GM21825 (cell line): ENCODE measurements around the gene GGTA1.
"Not testable (repeated sequence)": the region's sequence is repeated elsewhere in the genome, so short reads cannot be mapped to it uniquely, and the experiment has no call there.

Experiments used
- ATAC-seq: cut with Tn5 transposase; IDR thresholded peaks from one replicate; pipeline ENCODE4 v1.9.1; 2021; ENCODE audit warnings: mild to moderate bottlenecking, moderate library complexity; ENCODE audit not compliant: unreplicated experiment

Gene GGTA1

GRCh38 chr9:121463026-121463807 lies 36.4 kb downstream of the GGTA1 start:
- no peak for ATAC-seq

- ATAC-seq = no peak
These were observed 40.1 kb downstream of the GGTA1 start for GRCh38 chr9:121459513-121459912.

DNA sequence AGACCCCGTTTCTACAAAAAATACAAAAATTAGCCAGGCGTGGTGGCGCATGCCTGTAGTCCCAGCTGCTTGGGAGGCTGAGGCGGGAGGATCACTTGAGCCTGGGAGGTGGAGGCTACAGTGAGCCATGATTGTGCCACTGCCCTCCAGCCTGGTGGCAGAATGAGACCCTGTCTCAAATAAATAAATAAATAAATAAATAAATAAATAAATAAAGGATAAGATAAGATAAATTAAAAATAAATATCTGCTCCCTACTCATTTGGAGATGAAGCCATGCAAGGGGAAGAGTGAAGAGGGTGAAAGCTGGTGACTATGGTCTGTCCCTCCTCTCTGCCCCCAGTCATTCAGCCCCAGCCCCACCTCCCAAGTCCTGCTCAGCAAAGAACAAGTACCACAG lies 41.2 kb downstream of the GGTA1 start:
- not testable (repeated sequence) for ATAC-seq

DNA sequence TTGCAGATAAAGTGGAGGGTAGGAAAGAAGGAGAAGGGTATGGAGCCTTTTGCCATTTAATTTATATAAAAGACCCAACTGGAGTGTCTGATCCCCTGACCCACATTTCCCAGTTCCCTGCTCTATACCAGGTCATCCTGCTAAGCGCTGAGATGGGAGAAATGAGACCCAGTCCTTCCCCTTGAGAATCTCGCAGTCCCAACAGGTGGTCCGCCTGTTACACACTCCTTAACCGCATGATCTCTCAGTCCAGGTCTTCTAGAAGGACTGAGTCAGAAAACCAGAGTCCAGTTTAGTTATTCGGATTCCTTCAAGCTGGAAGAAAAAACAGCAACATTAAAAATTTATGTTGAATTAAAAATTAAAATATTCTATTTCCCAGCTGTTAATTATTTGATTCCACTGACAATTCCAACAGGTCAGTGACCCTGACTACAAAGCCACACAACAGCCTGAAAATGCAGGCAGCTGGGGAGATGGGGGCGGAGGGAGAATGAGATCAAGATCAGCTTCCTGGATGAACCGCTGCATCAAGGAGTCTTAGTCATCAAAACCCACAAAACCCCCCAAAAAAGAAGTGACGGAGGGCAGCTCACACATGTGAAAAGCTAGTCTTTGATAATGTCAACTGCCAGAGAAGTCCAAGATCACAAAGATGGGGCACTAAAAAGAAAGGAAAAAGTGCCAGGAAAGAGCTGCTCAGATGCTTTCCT lies 44.0 kb downstream of the GGTA1 start:
- ATAC-seq = no peak

GRCh38 chr9:121454972-121455371 lies 44.7 kb downstream of the GGTA1 start:
- ATAC-seq = no peak

DNA sequence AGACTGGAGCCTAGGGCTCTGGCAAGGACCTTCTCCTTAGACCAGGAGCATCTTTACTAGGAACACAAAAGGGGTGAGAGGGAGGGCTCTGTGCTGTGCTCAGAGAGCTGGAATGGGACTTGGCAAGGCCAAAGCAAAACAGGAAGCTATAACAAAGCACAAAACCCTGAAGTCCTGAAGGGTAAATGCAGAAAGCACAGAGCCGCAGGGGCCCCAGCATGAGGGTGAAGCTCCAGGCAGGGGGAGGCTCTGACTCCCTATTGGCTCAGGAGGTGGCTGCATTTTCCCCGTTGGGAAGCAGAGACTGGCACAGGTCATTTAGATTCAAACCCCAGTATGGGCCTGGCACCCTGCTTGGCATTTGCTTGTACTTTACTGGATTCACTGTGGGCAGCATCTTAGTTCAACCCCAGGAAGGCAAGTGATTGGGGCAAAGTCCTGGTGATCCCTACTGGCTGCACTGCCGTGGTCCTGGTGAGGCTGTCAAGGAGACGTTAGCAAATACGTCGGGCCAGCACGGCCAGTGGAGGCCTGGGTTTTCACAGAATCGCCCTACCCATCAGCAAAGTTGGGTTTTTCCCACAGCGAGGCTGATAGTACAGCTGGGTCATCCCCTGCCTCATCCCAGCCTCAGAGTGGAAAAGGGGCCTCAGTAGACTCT lies 46.3 kb downstream of the GGTA1 start:
- no peak for ATAC-seq

- no peak for ATAC-seq
These were observed 47.6 kb downstream of the GGTA1 start for GRCh38 chr9:121452085-121452484.

DNA sequence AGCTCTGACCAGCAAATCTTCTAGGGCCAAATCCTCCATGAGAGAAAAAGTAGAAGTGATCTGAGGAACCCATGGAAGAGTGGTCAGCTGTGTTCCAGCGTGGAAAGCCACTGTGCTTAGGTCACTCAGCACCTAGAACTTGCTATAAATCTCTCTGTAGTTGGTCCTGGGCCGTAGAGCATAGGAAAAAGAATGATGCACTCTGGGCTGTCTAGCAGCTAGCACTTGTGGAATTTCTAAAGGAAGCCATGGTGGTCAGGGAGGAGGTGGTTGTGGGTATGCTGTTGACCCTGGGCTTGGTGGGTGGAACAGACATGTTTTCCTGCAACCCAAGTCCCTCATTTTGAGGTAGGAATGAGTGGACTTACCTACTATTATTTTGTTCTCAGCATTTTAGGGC lies 48.1 kb downstream of the GGTA1 start:
- no peak for ATAC-seq

DNA sequence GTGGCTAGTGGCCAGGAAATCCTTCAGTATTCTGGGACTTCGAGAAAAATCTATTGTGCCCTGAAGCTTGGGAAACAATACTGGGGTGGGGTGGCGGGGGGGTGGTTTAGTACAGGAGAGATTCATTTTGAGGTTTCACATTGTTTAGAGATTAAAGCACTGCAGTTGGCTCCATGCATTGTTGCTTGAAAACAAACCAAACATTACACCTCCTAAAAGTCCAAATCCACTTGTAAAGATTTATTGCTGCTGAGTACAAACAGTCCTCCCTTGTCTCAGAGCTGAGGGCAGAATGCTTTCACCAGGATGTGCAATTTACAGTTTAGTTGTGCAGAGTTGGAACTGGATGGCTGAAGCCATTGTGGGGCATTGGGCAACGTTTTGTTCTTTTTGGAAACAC lies 49.4 kb downstream of the GGTA1 start:
- no peak for ATAC-seq

GRCh38 chr9:121449786-121450185 lies 49.9 kb downstream of the GGTA1 start:
- no peak for ATAC-seq

DNA sequence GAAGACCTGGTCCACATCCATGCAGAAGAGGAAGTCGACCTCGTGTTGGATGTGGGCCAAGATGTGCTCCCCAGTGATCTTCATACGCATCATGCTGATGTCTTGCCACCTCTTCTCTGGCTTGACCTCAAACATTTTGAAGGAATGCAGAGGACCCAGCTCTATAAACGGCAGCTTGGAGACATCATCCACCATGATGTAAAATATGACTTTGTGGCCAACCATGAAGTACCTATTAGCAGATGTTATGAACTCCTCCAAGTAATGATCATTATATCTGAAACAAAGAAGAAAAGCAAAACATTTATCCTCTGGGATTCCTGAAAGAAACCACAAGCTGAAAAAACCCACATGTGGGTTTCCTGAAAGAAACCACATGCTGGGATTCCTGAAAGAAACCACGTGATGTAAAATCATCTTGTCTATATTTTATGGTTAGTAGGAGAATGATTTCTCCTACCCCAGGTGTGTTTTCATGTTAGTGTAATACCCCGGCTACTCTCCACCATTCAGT lies 52.3 kb downstream of the GGTA1 start:
- no peak for ATAC-seq

- ATAC-seq = no peak
These were observed 53.7 kb downstream of the GGTA1 start for GRCh38 chr9:121445986-121446385.

GRCh38 chr9:121443981-121444380 lies 55.7 kb downstream of the GGTA1 start:
- no peak for ATAC-seq

GRCh38 chr9:121441165-121441564 lies 58.5 kb downstream of the GGTA1 start:
- no peak for ATAC-seq

DNA sequence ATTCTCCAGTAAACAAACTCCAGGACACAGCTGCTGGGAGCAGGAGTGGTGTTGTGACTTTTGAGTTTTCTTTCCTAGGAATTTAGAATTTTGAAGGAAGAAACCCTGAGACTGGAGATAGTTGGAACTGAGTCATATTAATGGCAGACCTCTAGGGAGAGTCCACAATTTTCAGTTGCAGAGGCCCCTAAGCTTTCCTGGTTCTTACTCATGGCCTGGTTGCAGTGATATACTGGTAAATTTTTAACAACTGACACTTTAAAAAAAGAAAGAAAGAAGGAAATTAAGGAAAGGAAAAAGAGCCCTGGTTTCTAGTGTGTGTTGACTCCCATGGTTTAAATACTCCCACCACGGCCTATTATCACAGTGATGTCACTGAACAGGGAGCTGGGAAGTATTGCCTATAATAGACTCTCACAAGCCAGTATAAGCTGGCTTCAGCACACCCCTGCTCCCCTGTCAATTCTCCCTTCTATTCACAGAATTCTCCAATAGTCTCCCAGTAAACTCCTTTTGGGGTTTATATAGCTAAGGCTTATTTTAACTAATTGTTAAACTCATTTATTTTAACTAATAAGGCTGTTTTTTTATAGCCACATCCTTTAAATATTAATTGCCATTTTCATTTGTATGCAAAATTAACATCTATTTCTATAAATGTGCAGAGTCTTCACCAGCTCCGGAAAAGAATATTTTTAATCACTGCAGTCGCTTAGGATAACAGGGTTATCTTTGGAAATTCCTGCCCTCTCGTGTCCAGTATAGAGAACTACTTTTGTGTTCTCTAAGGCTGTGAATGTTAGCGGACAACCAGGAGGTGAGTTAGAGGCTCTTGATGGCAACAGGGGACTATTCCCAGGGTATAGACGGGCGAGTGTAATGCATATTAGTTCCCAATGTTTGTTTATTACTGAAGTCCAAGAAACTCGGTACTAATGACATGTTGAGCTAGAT lies 59.7 kb downstream of the GGTA1 start:
- ATAC-seq = no peak

DNA sequence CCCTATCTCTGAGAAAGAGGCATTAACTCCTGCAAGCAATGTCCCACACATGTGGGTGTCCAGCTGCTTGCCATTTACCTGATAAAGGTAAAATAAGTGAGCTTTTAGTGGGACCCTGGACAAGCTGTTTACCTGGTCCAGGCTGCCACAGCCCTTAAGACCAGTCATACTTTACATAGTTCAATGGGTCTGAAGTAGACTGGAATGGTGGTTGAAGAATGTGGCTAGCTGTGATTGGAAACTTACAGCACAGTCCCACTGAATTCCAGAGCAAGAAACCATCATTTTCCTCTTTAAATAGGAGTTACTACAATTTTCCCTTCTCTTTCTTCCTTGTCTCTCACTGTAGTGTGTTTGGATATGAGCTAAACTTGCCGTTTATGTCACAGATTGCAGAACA lies 60.6 kb downstream of the GGTA1 start:
- ATAC-seq = no peak

- no peak for ATAC-seq
These were observed 61.8 kb downstream of the GGTA1 start for GRCh38 chr9:121437891-121438290.

GRCh38 chr9:121437046-121437445 lies 62.6 kb downstream of the GGTA1 start:
- not testable (repeated sequence) for ATAC-seq

- ATAC-seq = no peak
These were observed 64.7 kb downstream of the GGTA1 start for GRCh38 chr9:121434969-121435368.

DNA sequence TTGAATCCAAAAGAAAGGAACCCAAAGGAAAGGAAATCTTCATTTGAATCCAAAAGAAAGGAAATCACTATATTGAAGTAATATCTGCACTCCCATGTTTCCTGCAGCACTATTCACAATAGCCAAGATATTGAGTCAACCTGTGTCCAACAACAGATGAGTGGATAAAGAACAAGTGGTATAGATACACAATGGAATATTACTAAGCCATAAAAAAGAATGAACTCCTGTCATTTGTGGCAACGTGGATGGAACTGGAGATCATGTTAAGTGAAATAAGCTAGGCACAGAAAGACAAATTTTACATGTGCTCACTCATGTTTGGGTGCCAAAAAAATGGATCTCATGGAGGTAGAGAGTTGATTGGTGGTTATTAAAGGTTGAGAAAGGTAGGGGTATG lies 71.7 kb downstream of the GGTA1 start:
- ATAC-seq = no peak

DNA sequence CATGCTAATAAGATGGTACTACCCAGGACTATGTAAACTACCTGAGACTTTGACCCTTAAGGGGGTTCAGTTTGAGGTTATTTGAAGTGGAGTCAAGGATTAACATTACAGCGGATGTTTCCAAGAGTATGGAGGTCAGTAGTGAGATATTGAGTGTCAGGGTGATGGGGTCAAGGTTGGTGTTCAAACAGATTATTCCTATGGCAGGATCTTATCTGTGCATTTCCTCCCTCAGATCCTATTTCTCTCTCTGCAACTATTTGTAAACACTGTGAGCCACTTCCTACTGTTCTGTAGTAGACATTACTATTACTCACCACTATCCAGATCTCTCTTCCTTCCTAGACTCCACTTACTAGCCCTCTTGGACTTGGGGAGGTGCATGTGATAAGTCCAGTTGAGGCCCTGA lies 75.6 kb downstream of the GGTA1 start:
- ATAC-seq = no peak
